ENCODE data around the gene KCNK13.

GRCh38 chr14:90087433-90087832 is 25.6 kb downstream of the KCNK13 start:
- TF ChIP-seq TARDBP (IDR thresholded peaks at IDR 0.05) (no peak), BHLHE40 (IDR thresholded peaks at IDR 0.05; ENCODE audit: borderline replicate concordance) (no peak), PKNOX1 (IDR thresholded peaks at IDR 0.05) (no peak), ELF4 (IDR thresholded peaks at IDR 0.05) (no peak), SP1 (IDR thresholded peaks at IDR 0.05) (no peak), CTBP1 (IDR thresholded peaks at IDR 0.05; ENCODE audit: borderline replicate concordance) (no peak), FOXK2 (IDR thresholded peaks at IDR 0.05) (no peak), NFRKB (IDR thresholded peaks at IDR 0.05) (no peak)

All from HEK293T (cell line).